ENCODE measurements around the gene SPOPL.

DNA sequence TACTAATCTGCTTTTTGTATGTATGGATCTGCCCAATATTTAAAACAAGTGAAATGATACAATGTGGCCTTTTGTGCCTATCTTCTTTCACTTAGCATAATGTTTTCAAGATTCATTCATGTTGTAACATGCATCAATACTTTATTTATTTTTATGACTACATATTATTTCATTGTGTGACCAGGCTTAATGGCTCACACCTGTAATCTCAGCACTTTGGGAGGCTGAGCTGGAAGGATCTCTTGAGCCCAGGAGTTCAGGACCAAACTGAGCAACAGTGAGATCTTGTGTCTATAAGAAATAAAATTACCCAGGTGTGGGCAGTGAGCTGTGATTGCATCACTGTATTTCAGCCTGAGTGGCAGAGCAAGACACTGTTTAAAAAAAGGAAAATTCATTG, 33.2 kb downstream of the SPOPL start:
- TF ChIP-seq, protein P1, sequence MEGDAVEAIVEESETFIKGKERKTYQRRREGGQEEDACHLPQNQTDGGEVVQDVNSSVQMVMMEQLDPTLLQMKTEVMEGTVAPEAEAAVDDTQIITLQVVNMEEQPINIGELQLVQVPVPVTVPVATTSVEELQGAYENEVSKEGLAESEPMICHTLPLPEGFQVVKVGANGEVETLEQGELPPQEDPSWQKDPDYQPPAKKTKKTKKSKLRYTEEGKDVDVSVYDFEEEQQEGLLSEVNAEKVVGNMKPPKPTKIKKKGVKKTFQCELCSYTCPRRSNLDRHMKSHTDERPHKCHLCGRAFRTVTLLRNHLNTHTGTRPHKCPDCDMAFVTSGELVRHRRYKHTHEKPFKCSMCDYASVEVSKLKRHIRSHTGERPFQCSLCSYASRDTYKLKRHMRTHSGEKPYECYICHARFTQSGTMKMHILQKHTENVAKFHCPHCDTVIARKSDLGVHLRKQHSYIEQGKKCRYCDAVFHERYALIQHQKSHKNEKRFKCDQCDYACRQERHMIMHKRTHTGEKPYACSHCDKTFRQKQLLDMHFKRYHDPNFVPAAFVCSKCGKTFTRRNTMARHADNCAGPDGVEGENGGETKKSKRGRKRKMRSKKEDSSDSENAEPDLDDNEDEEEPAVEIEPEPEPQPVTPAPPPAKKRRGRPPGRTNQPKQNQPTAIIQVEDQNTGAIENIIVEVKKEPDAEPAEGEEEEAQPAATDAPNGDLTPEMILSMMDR (IDR thresholded peaks at IDR 0.05; ENCODE audit: poor library complexity, severe bottlenecking), result no peak
- TF ChIP-seq, protein P2, sequence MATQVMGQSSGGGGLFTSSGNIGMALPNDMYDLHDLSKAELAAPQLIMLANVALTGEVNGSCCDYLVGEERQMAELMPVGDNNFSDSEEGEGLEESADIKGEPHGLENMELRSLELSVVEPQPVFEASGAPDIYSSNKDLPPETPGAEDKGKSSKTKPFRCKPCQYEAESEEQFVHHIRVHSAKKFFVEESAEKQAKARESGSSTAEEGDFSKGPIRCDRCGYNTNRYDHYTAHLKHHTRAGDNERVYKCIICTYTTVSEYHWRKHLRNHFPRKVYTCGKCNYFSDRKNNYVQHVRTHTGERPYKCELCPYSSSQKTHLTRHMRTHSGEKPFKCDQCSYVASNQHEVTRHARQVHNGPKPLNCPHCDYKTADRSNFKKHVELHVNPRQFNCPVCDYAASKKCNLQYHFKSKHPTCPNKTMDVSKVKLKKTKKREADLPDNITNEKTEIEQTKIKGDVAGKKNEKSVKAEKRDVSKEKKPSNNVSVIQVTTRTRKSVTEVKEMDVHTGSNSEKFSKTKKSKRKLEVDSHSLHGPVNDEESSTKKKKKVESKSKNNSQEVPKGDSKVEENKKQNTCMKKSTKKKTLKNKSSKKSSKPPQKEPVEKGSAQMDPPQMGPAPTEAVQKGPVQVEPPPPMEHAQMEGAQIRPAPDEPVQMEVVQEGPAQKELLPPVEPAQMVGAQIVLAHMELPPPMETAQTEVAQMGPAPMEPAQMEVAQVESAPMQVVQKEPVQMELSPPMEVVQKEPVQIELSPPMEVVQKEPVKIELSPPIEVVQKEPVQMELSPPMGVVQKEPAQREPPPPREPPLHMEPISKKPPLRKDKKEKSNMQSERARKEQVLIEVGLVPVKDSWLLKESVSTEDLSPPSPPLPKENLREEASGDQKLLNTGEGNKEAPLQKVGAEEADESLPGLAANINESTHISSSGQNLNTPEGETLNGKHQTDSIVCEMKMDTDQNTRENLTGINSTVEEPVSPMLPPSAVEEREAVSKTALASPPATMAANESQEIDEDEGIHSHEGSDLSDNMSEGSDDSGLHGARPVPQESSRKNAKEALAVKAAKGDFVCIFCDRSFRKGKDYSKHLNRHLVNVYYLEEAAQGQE (IDR thresholded peaks at IDR 0.05; ENCODE audit: borderline replicate concordance), result no peak
- TF ChIP-seq EZH2 (IDR thresholded peaks at IDR 0.05; ENCODE audit: borderline replicate concordance, insufficient read depth, low read length, poor library complexity, severe bottlenecking) (no peak), POLR2AphosphoS5 (IDR thresholded peaks at IDR 0.05) (no peak), TAF1 (IDR thresholded peaks at IDR 0.05; ENCODE audit: low read depth) (no peak), RAD21 (conservative IDR thresholded peaks at IDR 0.05) (no peak), EP300 (conservative IDR thresholded peaks at IDR 0.05; ENCODE audit: poor library complexity, severe bottlenecking) (no peak), SMC3 (conservative IDR thresholded peaks at IDR 0.05; ENCODE audit: poor library complexity) (no peak)
